ENCODE measurements around the gene ARHGAP44.

DNA sequence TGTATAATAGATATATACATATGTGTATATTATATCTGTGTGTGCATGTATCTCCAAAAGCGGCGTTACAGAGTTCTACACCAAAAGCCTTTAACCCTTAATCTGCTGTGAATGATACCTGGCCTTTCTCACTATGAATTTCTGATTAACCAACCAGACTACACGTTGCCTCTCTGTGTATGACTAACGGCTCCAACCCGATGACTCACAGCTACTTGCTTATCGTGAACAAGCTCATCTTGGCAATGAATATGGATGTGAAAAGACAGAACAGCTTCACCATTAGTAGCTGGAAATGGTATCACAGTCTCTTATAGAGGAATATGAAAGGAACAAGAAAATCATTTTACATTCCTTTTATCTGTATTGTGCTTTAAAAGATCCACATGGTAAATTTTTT is 23.8 kb upstream of the ARHGAP44 start:
- TF ChIP-seq, protein P1, sequence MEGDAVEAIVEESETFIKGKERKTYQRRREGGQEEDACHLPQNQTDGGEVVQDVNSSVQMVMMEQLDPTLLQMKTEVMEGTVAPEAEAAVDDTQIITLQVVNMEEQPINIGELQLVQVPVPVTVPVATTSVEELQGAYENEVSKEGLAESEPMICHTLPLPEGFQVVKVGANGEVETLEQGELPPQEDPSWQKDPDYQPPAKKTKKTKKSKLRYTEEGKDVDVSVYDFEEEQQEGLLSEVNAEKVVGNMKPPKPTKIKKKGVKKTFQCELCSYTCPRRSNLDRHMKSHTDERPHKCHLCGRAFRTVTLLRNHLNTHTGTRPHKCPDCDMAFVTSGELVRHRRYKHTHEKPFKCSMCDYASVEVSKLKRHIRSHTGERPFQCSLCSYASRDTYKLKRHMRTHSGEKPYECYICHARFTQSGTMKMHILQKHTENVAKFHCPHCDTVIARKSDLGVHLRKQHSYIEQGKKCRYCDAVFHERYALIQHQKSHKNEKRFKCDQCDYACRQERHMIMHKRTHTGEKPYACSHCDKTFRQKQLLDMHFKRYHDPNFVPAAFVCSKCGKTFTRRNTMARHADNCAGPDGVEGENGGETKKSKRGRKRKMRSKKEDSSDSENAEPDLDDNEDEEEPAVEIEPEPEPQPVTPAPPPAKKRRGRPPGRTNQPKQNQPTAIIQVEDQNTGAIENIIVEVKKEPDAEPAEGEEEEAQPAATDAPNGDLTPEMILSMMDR (conservative IDR thresholded peaks at IDR 0.05; ENCODE audit: low read depth, low read length): no peak
- TF ChIP-seq EZH2phosphoT487 (IDR thresholded peaks at IDR 0.05; ENCODE audit: borderline replicate concordance, low read length): no peak
